ENCODE measurements around the gene SRGAP1.
"Not testable (repeated sequence)": the region's sequence is repeated elsewhere in the genome, so short reads cannot be mapped to it uniquely, and the experiment has no call there.

The SRGAP1 gene

DNA sequence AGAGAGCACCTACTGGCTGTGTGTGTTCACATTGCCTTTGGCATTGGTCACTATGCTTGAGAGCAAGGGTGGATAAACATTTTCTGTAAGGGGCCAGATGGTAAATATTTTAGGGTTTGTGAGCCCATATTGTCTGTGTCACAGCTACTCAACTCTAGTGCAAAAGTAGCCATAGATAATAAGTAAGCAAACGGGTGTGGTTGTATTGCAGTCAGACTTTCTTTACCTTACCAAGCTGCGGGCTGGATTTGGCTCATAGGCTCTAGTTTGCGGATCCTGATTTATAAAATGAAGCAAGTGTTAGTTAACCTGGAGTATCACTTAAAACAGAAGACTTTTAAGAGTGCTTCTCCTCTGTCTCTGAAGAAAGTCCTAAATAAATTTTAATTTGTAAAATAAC is 208.6 kb downstream of the SRGAP1 start:
- DNase-seq (ENCODE audit: low spot score), result no peak

DNA sequence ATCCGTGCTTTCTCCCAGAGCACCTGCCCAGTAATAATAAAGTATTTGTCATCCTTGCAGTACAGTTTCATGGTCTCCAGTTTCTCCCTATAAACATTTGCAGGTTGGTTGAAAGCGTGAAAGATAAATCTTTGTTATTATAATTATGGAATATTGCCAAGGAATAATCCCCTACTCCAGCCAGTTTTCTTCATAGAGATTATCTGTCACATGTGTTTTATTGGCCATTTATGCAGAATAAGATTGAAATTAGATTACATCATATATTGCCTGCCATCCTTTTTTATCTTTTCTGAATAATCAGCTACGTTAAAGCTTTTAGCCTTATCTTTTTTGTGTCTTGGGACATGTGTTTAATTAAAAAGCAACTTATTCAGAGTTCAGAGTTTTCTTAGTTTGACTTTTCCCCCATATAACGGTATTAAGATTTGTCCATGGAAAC is 209.6 kb downstream of the SRGAP1 start:
- no peak for DNase-seq (ENCODE audit: low spot score)

GRCh38 chr12:64056741-64057140 is 212.2 kb downstream of the SRGAP1 start:
- no peak for DNase-seq (ENCODE audit: low spot score)

GRCh38 chr12:64057706-64058105 is 213.2 kb downstream of the SRGAP1 start:
- no peak for DNase-seq (ENCODE audit: low spot score)

DNA sequence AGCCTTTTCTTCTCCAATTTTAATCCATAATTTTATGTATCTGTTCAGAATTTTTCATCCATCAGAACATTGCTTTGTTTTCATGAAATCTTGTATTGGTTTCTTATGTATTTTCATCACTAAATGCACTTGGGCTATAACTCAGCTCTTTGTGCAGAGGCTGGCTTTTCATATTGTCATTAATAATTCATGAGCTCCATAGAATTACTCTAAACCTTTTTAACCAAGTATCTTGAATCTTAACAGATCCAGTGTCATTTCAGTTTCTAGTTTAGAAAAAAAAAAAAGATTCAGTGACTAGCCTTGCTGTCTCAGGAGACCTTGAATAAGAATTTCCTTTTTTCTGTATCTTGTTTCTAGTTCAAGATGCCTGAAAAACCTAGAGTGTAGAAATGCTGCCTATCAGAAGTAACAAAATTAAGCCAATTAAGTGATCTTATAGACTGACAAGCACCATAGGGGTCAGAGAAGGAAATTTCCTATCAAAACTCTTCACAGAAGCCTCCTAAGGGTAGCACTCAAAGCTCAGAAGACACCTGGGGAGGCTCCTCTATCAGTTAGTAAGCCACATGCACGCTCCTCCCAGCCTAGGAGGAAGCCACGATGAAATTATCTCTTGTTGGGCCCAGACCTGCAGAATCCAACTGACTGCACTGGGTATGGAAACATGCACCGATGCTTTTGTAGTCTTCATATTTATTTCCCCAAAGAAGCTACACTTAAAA is 214.2 kb downstream of the SRGAP1 start:
- DNase-seq (ENCODE audit: low spot score), result no peak

DNA sequence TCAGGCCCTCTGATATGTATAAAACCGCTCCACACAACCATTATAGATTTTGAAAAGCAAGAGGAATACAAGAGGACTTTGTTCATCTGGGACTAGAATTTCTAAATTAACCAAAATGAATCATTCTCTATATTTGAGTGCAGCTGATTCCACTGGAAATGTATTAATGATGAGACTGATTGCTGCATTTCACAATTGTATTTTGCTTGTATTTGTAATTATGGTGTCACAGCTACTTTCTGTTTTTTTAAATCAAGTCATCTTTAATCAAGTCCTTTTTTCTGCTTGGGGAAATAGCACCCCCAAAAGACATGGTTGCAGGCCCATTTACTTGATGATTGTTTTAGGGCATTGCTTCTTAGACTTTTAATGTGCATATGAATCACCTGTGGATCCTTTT is 215.2 kb downstream of the SRGAP1 start:
- no peak for DNase-seq (ENCODE audit: low spot score)

DNA sequence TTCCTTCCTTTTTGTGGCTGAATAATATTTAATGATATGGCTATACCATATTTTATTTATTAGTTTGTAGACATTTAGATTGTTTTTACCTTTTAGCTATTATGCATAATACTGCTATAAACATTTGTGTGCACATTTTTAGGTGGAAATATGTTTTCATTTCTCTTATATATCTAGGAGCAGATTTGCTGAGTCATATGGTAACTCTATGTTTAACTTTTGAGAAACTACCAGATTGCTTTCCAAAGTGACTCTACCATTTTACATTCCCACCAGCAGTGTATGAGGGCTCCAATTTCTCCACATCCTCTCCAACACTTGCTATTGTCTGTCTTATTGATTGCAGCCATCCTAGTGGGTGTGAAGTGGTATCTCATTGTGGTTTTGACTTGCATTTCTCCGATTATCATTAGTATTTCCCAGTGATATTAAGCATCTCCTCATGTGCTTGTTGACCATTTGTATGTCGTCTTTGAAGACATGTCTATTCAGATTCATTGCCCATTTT is 217.4 kb downstream of the SRGAP1 start:
- no peak for DNase-seq (ENCODE audit: low spot score)

DNA sequence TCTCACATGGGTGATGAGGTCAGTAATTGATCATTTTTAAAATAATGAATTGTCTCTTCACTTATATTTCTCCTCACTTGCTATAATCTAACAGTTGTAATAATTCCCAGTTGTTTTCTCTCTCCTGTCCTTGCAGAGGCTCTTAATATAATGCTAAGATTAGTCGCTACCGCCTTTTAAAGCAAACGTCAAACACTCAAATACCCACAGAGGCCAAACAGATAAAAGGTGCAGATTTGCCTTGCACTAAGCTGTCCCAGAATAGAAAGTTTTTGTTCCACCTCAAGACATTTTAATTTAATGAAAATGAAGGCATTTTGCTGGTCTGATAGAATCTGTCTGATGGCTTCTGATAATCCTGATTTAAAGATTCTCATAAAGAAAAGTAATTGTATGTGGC is 218.6 kb downstream of the SRGAP1 start:
- DNase-seq (ENCODE audit: low spot score), result no peak

DNA sequence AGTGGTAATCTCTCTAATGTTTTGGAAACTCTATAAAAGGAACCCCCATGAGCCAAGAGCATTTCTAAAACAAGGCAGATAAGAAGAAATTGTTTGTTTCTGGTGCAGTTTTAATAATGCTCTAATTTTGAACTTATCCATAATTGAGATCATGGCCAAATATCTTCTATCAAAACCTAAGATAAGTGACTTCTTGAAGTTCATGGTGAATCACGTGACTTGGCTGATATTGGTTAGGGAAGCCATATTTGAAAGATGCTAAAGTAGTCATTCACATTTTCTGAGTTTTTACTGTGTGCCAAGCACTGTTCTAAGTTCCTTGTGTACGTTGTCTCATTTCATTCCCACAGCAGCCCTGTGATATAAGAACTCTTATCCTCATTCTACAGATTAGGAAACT is 219.7 kb downstream of the SRGAP1 start:
- DNase-seq (ENCODE audit: low spot score), result no peak

DNA sequence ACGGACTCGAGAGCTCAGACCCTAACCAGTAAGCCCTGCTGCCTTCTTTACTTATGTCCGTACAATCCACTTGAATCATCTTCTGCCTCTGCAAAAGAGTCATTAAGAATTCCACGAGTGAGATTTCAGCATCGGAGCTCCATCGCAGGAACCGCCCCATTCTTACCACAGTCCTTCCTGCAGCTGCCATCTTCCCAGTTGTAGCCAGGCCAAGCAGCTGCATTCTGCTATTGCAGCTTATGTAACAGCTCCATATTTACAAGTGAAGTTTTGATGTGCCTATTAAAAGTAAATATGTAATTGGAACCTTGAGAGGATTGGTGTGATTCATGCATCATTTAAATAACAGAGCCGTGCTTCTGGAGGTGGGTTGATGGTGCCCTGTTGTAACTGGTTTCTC is 220.2 kb downstream of the SRGAP1 start:
- no peak for DNase-seq (ENCODE audit: low spot score)

- no peak for DNase-seq (ENCODE audit: low spot score)
Measured at GRCh38 chr12:64065881-64066451, 221.5 kb downstream of the SRGAP1 start.

GRCh38 chr12:64066776-64067175 is 222.3 kb downstream of the SRGAP1 start:
- DNase-seq (ENCODE audit: low spot score), result no peak

DNA sequence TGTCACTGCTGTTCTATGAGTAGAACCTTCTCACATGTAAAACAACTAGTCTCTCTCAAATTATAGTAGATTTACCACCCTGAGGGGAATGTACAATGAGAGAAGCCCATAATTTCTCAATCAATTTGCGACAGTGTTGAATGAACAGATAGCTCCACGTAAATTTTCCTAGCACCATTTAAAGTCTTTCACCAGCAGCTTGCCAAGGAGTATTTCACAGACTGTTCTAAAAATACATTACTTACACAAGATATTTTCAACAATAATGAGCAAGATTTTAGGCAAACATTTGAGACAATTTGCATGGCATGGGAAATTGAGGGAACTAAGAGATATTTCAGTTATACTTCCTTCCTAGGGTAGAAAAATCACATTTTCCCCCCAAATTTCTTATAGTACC is 226.0 kb downstream of the SRGAP1 start:
- no peak for DNase-seq (ENCODE audit: low spot score)

GRCh38 chr12:64072916-64073575 is 228.5 kb downstream of the SRGAP1 start:
- DNase-seq (ENCODE audit: low spot score), result no peak

DNA sequence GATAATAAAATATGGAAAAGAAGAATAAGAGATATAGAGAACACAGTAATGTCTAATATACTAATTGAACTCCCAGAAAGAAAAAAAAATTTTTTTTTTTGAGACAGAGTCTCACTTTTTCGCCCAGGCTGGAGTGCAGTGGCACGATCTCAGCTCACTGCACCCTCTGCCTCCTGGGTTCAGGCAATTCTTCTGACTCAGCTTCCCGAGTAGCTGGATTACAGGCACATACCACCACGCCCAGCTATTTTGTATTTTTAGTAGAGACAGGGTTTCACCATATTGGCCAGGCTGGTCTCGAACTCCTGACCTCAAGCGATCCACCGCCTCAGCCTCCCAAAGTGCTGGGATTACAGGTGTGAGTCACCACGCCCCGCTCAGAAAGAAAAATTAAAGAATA is 232.1 kb downstream of the SRGAP1 start:
- DNase-seq (ENCODE audit: low spot score), result not testable (repeated sequence)

DNA sequence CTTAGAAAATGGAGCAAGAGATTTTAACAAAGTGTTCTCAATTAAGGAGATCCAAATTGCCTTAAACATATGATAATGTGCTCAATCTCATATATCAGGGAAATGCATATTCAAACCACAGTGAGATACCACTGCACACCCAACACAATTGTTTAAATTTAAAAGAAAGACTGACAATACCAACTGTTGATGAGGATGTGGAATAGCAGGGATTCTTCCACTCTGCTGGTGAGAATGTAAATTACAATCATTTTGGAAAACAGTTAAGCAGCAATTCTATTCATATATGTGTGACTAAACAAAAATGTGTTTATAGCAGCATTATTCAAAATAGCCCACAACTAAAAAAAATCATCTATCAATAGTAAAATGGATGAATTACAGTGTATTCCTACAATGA is 233.4 kb downstream of the SRGAP1 start:
- no peak for DNase-seq (ENCODE audit: low spot score)

DNA sequence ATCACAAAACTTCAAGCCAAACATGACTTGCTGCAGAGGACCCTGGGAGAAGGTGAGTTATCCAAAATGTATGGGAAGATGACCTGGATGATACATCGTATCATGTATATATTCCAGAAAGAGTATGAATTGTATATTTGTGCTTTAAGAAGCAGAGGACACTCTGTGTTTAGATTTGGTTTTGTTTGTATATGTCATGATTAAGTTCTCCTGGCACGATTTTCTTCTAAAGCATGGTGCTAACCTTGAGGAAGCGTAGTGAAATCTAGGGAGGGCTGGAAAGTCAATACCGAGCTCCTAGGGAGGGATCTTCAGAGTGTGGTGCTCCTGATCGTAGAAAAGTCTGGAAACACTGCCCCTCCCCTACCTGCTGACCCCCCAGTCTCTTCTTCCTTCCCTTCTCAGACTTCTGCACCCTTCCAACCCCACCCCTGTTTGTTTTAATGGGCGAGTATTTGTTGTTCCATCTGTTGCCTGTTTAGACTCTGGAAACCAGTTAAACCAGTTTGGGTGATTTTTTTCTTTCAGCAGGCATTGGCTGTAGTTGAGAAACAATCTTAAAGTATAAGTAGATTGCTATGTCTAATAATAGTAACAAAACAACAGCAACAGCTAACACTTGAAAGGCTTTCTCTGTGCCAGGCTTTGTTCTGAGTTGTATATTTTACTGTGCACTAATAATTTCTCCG is 236.0 kb downstream of the SRGAP1 start:
- DNase-seq (ENCODE audit: low spot score), result no peak

- no peak for DNase-seq (ENCODE audit: low spot score)
Measured at GRCh38 chr12:64081008-64081404, 236.5 kb downstream of the SRGAP1 start.

DNA sequence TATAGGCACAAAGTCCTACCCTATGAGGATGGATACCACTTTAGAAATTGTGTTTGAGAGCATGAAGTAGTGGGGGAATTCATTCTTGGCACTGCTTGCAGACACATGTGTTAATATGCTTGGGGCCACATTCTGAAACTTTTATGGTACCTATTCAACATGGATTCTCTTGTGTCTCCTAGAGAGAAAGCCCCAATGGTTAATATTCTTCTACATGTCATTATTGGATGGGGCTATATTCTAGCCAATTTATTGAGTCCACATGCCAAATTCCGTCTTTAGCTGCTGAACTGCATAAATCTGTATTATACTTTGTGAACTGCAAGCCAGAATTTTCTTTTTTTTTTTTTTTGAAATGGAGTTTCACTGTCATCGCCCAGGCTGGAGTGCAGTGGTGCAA is 237.6 kb downstream of the SRGAP1 start:
- DNase-seq (ENCODE audit: low spot score), result no peak

DNA sequence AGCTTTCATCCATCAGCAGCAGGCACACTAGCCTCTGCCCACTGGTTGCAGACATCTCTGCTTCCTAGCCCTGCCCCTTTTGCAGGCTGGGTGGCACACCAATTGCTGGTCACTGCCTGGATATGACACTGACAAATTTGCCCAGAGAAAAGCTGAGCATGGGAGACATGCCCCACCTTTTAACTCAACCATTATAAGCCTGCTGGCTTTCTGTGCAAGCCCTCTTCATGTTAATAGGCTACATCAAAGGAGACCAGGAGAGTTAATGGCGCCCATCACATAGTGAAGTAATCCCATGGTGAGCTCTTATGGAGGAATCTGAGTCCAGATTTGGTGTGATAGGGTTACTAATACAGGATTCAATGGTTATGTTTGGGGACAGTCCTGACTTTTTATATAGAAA is 238.4 kb downstream of the SRGAP1 start:
- DNase-seq (ENCODE audit: low spot score), result no peak

DNA sequence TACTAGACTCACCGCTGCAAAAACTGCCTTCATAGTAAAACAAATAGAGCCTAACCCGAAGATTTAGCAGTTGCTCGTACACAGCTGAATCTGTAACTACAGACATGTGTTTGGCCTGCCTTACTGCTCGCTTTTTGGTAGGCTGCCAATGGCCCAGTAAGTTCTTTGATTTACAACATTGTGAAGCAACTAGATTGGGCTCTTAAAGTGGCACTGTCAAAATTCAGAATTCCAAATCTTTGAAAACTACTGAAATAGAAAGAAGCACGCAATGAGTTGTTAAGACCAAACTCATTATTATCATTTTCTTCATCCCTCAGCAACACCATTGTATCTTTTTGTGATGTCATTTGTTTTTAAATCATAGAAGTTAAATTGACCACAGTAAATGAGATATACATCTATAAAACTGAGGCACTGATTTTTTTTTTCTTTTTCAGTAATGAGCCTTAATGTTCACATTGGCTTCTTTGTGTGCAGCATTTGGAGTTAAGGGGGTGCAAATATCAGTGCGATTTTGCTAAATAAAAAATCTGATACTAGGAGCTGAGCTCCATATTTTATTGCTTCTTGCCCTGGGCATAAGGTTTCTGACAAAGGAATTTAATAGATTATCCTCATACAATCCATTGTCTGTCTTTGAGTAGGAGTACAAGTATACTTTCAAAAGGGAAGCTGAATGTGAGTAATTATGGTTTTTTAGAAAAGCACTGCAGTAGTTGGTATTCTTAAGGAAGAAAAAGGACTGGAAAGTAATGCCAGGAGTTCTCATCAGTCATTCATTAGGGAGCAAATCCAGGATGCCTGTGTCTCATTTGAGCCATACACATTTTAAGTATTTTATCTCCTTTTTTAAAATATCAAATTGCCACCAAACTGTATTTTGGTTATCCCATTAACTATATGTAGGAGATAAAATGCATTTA is 239.0 kb downstream of the SRGAP1 start:
- DNase-seq (ENCODE audit: low spot score), result no peak

GRCh38 chr12:64085154-64085553 is 240.7 kb downstream of the SRGAP1 start:
- DNase-seq (ENCODE audit: low spot score), result no peak
